HG02885 (cell line): ENCODE results near the gene ENGASE.

Experiments used
- ATAC-seq: cut with Tn5 transposase; IDR thresholded peaks from one replicate; pipeline ENCODE4 v1.9.1; 2021; ENCODE audit warnings: mild to moderate bottlenecking; ENCODE audit not compliant: unreplicated experiment, poor library complexity

The ENGASE gene

GRCh38 chr17:79039171-79039570, 35.5 kb upstream of the ENGASE start:
- no peak for ATAC-seq

DNA sequence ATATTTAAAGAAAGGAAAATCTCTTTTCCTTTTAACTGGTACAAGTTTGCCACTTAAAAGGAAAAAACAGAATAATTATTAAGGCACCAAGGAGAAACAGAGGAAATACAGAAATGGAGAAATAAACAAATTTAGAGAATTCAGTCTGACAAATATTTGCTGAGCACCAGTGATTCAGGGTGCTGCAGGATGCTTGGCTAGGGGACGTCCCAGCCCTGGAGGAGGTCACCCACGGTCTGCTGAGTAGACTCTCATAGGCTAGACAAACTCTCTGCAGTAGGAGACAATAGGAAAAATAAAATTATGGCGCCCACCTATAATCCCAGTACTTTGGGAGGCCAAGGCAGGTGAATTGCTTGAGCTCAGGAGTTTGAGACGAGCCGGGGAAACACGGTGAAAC, 34.7 kb upstream of the ENGASE start:
- ATAC-seq: no peak

GRCh38 chr17:79041041-79041570, 33.5 kb upstream of the ENGASE start:
- ATAC-seq: no peak

DNA sequence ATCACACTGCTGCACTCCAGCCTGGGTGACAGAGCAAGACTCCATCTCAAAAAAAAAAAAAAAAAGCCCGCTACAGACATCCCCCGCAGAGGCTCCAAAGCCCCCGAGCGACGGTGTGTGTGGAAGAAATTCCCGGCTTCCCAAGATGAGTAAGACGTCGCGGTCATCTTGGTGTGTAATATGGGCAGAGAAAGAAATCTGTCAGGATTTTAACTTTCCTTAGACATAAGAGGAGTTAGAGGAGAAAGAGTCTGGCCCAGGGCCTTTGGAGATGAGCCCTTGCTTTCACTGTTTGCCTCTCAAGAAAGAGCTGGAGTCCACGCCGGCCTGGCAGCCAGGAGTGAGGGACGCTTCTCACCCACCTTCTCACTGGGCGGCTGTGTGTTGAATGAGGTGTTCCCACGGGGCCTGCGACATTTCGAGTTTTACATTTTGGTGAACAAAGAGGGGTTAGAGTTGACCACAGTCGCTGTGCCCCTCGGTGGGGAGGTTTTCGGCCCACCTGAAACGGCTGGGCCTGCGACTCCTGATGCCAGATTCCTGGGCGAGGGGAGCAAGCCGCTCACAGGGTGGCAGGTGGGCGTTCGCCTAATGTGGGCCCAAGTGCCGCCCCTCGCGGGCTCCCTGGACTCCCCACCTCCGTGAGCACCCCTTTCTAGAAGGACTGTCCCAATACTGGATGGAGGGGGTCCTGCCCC, 32.8 kb upstream of the ENGASE start:
- ATAC-seq: no peak

DNA sequence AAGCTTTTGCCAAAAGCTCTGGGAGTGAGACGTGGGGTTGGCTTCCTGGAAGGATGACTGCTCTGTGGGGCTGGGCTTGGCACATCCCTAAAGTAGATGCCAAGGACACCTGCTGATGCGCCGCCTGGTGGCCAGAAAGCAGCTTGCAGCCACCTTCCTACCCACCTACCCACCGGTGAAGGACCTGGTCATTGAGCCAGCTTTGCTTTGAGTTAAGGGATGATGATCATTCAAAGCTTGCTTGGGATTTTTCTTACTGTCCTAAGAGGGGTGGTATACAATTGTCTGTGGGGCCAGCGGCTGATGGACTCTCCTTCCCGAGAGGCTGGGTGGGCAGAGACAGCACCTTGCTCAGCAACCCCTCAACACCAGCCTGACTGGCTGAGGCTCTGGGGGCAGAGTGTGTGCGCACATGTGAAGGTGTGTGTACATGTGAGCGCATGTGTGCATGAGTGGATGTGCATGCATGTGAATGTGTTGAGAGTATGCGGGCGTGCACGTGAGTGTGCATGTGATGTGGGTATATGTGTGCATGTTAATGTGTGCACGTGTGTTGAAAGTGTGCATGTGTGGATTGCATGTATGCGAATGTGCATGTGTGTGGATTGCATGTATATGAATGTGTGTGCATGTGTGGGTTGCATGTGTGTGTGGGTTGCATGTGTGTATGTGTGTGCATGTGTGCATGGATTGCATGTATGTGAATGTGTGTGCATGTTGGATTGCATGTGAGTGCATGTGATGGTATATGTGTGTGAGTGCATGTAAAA, 32.0 kb upstream of the ENGASE start:
- no peak for ATAC-seq

DNA sequence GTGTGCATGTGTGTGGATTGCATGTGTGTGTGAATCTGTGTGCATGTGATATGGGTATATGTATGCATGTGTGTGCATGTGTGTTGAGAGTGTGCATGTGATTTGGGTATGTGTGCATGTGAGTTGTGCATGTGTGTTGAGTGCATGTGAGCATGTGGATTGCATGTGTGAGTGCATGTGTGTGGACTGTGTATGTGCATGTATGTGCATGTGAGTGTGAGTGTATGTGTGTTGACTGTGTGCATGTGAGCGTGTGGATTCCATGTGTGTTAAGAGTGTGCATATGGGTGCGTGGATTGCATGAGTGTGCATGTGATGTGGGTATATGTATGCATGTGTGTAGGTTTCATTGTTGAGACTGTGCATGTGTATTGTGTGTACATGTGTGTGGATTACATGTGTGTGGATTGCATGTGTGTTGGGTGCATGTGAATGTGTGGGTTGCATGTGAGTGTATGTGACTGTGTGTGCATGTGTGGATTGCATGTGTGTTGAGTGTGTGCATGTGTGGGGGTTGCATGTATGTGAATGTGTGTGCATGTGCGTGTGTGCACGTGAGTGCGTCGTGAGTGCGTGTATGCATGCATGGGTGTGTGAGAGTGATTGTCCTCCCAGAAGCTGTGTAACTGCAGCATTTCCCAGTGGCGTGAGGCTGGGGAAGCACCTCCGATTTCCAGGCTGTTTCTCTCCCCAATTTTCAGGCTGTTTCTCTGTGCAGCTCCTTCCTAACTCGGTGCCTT, 31.3 kb upstream of the ENGASE start:
- no peak for ATAC-seq

- no peak for ATAC-seq
Measured at GRCh38 chr17:79043931-79044320, 30.7 kb upstream of the ENGASE start.

DNA sequence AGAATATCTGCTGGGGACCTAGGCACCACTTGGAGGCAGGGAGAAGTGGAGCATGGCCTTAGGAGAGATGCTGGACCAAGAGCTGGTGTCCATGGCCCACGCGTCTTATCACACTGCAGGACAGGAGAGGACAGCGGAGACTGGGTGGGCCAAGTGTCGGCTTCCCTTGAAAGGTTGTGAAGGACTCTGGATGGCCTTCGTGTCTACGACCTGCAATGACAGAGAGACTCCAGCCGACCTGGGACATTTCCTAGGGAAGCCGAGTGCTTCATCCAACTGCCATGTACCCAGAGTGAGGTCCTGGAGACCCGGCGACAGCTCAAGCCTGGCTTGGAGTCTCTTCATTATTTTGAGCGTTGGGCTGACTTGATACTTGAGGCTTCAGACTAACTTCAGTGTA, 30.2 kb upstream of the ENGASE start:
- no peak for ATAC-seq

DNA sequence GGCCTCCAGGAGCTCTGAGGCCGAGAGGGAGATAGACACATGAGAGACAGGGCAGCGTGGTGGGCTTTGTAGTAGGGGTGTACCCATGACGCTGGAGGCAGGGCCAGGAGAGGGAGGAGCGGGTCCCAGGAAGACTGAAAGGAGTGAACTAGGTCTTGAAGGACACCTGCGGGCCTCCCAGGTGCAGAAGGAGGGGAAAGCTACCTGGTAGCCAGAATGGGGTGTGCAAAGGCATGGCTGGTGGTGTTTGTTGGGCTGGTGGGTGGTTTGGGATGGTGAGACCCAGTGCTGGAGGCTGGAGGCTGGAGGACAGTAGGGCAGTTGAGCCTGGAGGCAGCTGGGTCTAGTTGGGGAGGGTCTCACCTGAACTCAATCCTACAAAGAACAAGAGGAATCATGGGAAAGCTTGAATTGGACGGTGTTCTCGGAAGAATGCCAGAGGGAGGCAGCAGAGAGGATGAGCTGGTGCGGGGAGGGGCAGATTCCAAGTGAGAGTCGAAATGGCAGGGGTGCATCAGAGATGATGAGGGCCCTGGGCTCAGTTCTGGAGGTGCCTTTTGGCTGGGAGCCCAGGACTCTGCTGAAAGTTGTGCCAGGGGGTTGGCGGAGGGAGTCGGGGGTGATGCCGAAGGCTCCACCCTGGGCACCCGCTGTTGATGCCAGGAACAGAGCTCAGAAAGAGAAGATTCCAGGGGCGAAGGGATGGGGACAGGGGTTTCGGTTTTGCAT, 29.5 kb upstream of the ENGASE start:
- no peak for ATAC-seq

DNA sequence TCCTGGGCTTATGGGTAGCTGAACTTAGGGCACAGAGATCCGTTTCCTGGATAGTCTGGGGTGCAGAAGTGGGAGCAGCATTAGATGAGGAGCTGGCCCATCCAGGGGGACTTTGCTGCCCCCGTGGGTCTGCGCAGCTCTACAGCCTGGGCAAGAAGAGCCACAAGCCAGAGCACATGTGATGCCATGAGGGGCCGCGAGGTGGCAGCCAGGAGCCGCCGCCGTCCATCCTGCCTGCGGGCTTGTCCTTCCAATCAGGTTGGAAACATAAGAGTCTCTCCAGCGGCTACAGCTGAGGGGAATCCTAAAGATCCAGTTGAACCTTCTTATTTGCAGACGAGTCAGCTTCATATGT, 28.8 kb upstream of the ENGASE start:
- no peak for ATAC-seq

DNA sequence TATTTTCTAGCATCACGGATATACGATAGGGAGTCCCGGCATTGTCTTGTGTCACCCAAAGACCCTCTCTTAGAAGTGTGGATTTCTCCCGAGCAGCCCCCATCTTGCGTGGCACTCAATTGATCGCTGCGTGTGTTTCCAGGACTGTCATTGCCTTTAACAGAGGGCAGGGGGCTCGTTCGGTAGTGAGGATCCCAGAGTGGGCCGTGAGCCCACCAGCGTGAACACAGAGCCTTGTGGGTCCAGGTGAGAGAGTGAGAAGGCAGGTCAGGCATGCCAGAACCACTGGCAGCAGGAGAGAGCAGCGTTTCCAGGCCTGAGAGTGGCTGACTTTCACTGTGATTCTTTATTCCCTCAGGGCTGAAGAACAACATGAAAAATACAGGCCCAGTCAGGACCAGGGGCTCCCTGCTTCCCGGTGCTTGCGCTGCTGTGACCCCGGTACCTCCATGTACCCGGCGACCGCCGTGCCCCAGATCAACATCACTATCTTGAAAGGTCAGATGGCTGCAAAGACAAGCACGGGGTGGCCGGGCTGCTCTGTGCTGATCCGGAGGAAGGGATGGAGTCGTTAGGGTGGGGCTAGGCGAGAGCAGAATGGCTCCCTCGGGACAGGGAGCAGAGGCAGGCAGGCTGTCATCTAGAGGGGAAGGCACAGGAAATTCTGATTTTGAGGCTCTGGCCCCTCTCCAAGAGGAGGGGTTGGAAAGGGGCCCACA, 28.3 kb upstream of the ENGASE start:
- ATAC-seq: no peak

DNA sequence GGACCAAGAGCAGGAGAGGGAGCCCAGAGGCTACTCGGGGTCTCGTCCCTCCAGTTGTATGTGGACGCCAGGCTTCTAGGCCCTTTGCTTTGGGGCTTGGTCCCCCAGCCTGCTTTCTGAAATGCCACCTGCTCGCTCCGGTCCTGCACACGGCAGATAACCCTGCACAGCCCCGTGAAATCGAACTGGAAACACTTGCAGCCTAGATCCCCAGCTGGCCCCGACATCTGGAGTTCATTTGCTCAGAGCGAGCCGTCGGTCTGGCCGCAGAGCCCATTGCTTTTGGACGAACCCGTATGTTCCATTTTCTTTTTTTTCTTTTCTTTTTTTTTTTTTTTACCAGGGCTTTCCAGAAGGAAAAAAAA, 27.7 kb upstream of the ENGASE start:
- no peak for ATAC-seq

GRCh38 chr17:79047291-79047920, 27.2 kb upstream of the ENGASE start:
- ATAC-seq: no peak

- ATAC-seq: no peak
Measured at GRCh38 chr17:79047923-79048825, 26.4 kb upstream of the ENGASE start.

DNA sequence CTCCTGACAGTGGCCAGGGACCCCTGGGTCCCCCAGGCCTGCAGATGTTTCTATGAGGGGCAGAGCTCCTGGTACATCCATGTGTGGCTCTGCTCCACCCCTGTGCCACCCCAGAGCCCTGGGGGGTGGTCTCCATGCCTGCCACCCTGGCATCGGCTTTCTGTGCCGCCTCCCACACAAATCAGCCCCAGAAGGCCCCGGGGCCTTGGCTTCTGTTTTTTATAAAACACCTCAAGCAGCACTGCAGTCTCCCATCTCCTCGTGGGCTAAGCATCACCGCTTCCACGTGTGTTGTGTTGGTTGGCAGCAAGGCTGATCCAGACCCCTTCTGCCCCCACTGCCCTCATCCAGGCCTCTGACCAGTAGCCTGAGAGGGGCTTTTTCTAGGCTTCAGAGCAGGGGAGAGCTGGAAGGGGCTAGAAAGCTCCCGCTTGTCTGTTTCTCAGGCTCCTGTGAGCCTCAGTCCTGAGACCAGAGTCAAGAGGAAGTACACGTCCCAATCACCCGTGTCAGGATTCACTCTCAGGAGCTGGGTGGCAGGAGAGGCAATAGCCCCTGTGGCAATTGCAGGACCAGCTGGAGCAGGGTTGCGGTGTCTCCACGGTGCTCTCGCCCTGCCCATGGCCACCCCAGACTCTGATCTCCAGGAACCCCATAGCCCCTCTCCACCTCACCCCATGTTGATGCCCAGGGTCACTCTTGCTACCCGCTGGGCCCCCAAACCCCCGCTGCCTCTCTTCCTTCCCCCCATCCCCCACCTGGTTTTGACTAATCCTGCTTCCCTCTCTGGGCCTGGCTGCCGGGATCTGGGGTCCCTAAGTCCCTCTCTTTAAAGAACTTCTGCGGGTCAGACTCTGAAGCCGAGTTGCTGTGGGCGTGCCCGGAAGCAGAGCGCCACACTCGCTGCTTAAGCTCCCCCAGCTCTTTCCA, 25.5 kb upstream of the ENGASE start:
- no peak for ATAC-seq

- ATAC-seq: no peak
Measured at GRCh38 chr17:79049821-79050220, 24.8 kb upstream of the ENGASE start.

- ATAC-seq: no peak
Measured at GRCh38 chr17:79050551-79050950, 24.1 kb upstream of the ENGASE start.
